HL-60 (cell line): ENCODE data around the gene LIN9.

ENCODE experiments used
- CTCF ChIP-seq: IDR thresholded peaks from one replicate; pipeline ENCODE4 v1.5.1; 2011; ENCODE audit warnings: low read length, control low read depth, inconsistent platforms; ENCODE audit not compliant: insufficient read depth
- REST ChIP-seq: IDR thresholded peaks from 2 replicates; pipeline ENCODE4 v1.6.1; 2012; ENCODE audit warnings: low read depth; ENCODE audit not compliant: insufficient replicate concordance

GRCh38 chr1:226201029-226201593 is 107.9 kb downstream of the LIN9 start:
- TF ChIP-seq CTCF: peak; percentile 6
- TF ChIP-seq REST: no peak
